KMS-11 (cell line): ENCODE measurements around the gene UBE2E1.

Source experiments
- H2AFZ ChIP-seq: fragments of 200-600 bp; sonication (generic); 2 replicates; pipeline ENCODE4 v1.6.1; 2016; ENCODE audit warnings: antibody characterized with exemption, mixed run types, low read depth
- H3K27ac ChIP-seq: fragments of 200-600 bp; sonication (generic); 2 replicates; pipeline ENCODE4 v1.6.1; 2016; ENCODE audit warnings: mild to moderate bottlenecking, mixed run types
- H3K27me3 ChIP-seq: fragments of 200-600 bp; sonication (generic); 2 replicates; pipeline ENCODE4 v1.6.1; 2017; ENCODE audit warnings: mild to moderate bottlenecking, low read depth, mixed run types, moderate library complexity; ENCODE audit not compliant: insufficient read depth
- H3K36me3 ChIP-seq: fragments of 200-600 bp; sonication (generic); 2 replicates; pipeline ENCODE4 v1.6.1; 2017; ENCODE audit warnings: mild to moderate bottlenecking, mixed run types; ENCODE audit not compliant: insufficient read depth
- H3K4me1 ChIP-seq: fragments of 200-600 bp; sonication (generic); 2 replicates; pipeline ENCODE4 v1.6.1; 2016; ENCODE audit warnings: mild to moderate bottlenecking, low read depth, mixed run types; ENCODE audit not compliant: poor library complexity, severe bottlenecking
- H3K4me2 ChIP-seq: fragments of 200-600 bp; sonication (generic); 2 replicates; pipeline ENCODE4 v1.7.0; 2016; ENCODE audit warnings: mild to moderate bottlenecking, mixed run types
- H3K4me3 ChIP-seq: fragments of 200-600 bp; sonication (generic); IDR thresholded peaks from 2 replicates; pipeline ENCODE4 v1.6.1; 2017; ENCODE audit warnings: low read depth, low read length, mixed read lengths; ENCODE audit not compliant: insufficient read depth
- H3K79me2 ChIP-seq: fragments of 200-600 bp; sonication (generic); 2 replicates; pipeline ENCODE4 v1.6.1; 2016; ENCODE audit warnings: low read depth, mixed run types; ENCODE audit not compliant: insufficient read depth
- H3K9ac ChIP-seq: fragments of 200-600 bp; sonication (generic); 2 replicates; pipeline ENCODE4 v1.6.1; 2016; ENCODE audit warnings: mild to moderate bottlenecking, mixed run types
- H4K20me1 ChIP-seq: fragments of 200-600 bp; sonication (generic); 2 replicates; pipeline ENCODE4 v1.6.1; 2016; ENCODE audit warnings: mild to moderate bottlenecking, mixed run types; ENCODE audit not compliant: insufficient read depth
- CTCF ChIP-seq: fragments of 200-600 bp; sonication (generic); conservative IDR thresholded peaks from 2 replicates; pipeline ENCODE4 v1.6.1; 2017; ENCODE audit warnings: low read depth, mild to moderate bottlenecking, antibody characterized with exemption, low read length, moderate library complexity, mixed read lengths

UBE2E1 gene

DNA sequence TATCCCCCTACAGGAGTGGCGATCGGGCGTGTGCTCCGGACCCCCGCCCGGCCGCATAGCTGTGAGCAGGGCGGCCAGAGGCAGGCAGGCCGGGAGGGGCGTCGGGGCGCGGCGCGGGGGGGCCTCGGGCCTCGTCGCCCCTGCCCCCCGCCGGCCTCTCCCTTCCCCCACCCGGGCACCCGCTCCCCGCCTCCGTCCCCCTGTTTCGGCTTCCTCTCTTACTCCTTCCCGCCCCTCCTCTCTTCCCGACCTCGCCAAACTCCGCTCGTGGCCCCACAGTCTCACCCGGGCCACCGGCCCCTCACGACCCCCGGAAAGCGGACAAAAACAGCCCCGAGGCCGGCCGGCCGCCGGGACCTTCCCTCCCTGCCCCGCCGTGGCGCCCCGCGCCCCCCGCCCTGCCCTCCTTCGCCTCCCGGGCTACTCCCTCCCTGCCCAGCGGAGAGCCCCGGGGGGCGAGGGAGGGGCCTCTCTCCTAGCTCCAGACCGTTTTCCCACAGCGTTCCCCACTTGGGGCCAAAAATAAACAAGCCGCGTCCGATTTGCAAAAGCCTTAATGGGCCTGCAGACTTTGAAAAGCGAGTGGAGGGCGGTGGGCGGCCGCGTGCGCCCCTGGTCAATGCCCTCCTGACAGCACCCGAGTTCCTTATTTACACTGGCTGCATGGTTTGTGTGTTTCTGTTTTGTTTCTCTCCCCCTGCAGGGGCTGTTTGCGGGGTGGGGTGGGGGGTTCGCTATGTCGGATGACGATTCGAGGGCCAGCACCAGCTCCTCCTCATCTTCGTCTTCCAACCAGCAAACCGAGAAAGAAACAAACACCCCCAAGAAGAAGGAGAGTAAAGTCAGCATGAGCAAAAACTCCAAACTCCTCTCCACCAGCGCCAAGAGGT, 1.0 kb downstream of the UBE2E1 start:
- TF ChIP-seq CTCF, result no peak
- Histone ChIP-seq H3K4me3 (no peak overlapping the region), H3K4me2 (peak overlapping the region; percentile 90), H2AFZ (no peak overlapping the region), H3K9ac (peak overlapping the region; percentile 84), H3K4me1 (peaks cover 27% of the 10 kb centered on the region), H3K27me3 (no peaks in the 10 kb centered on the region), H3K36me3 (no peaks in the 10 kb centered on the region), H3K79me2 (peaks cover 49% of the 10 kb centered on the region; the same call in 1 of the 2 replicates), H4K20me1 (no peaks in the 10 kb centered on the region), H3K27ac (peak overlapping the region; percentile 92)

GRCh38 chr3:23807424-23808015, 1.8 kb downstream of the UBE2E1 start:
- H3K4me2 ChIP-seq, result peak overlapping the region; percentile 90
- no peaks in the 10 kb centered on the region for H3K27me3 ChIP-seq
- peaks cover 31% of the 10 kb centered on the region for H3K4me1 ChIP-seq
- H3K4me3 ChIP-seq, result no peak overlapping the region
- peak overlapping the region; percentile 92 for H3K27ac ChIP-seq
- H2AFZ ChIP-seq, result no peak overlapping the region
- peak overlapping the region; percentile 84; the same call in 1 of the 2 replicates for H3K9ac ChIP-seq
- H3K36me3 ChIP-seq, result no peaks in the 10 kb centered on the region
- TF ChIP-seq CTCF, result no peak
- H3K79me2 ChIP-seq, result peaks cover 56% of the 10 kb centered on the region
- no peaks in the 10 kb centered on the region for H4K20me1 ChIP-seq

GRCh38 chr3:23808525-23808924, 2.8 kb downstream of the UBE2E1 start:
- Histone ChIP-seq H3K27me3 (no peaks in the 10 kb centered on the region), H3K4me3 (no peak overlapping the region), H3K4me2 (peak overlapping the region; percentile 90), H3K4me1 (peaks cover 41% of the 10 kb centered on the region), H3K9ac (peak overlapping the region; percentile 84; the same call in 1 of the 2 replicates), H3K27ac (peak overlapping the region; percentile 92), H4K20me1 (no peaks in the 10 kb centered on the region), H3K79me2 (peaks cover 66% of the 10 kb centered on the region), H3K36me3 (no peaks in the 10 kb centered on the region), H2AFZ (no peak overlapping the region)
- TF ChIP-seq CTCF, result no peak

GRCh38 chr3:23809294-23809693, 3.5 kb downstream of the UBE2E1 start:
- TF ChIP-seq CTCF, result no peak
- H3K79me2 ChIP-seq, result peaks cover 74% of the 10 kb centered on the region
- no peak overlapping the region for H2AFZ ChIP-seq
- H3K36me3 ChIP-seq, result 0 out of 2 replicates have a peak, but pooled peaks cover under 1% of the 10 kb centered on the region
- H3K27ac ChIP-seq, result peak overlapping the region; percentile 92; the same call in 1 of the 2 replicates
- no peaks in the 10 kb centered on the region for H4K20me1 ChIP-seq
- H3K4me3 ChIP-seq, result no peak overlapping the region
- peak overlapping the region; percentile 90 for H3K4me2 ChIP-seq
- H3K9ac ChIP-seq, result peak overlapping the region; percentile 84; the same call in 1 of the 2 replicates
- peaks cover 49% of the 10 kb centered on the region for H3K4me1 ChIP-seq
- no peaks in the 10 kb centered on the region for H3K27me3 ChIP-seq
